Breast epithelium (tissue), 4 donors: Measurements from ENCODE around the gene ASTN1. TPM values are rescaled to one million over a fixed set of nuclear protein-coding genes. Genes with fewer than 3 reads are reported as not detected.

Experiments
- DNase-seq, 2 donors: peaks; one replicate each; pipeline ENCODE4 v3.0.0-alpha.2; 2019; ENCODE audit warnings: low spot score in 2 of 2
- H3K27ac ChIP-seq, 2 donors: fragments of 200-600 bp; sonication (generic) in 1 of 2; one replicate each; pipeline ENCODE4 v1.5.1; 2016 to 2019; ENCODE audit warnings: mild to moderate bottlenecking in 1 of 2
- H3K27me3 ChIP-seq, 2 donors: fragments of 200-600 bp; sonication (generic) in 1 of 2; one replicate each; pipeline versions ENCODE4 v1.5.1 to v1.6.0; 2017 to 2019; ENCODE audit warnings: control low read depth in 1 of 2, mild to moderate bottlenecking in 1 of 2
- H3K36me3 ChIP-seq: fragments of 200-600 bp; one replicate; pipeline ENCODE4 v1.5.1; 2019
- H3K4me1 ChIP-seq, 2 donors: fragments of 200-600 bp; sonication (generic); one replicate each; pipeline ENCODE4 v1.5.1; 2016 to 2019; ENCODE audit warnings: control low read depth in 1 of 2
- H3K4me3 ChIP-seq, 3 donors: fragments of 200-600 bp; sonication (generic); 1 replicate in 2 of 3; 2 replicates in 1 of 3; pipeline ENCODE4 v1.5.1; 2016 to 2019; ENCODE audit warnings: mild to moderate bottlenecking in 3 of 3, moderate library complexity in 2 of 3
- H3K9me3 ChIP-seq, 2 donors: fragments of 200-600 bp; sonication (generic) in 1 of 2; one replicate each; pipeline ENCODE4 v1.5.1; 2016 to 2019; ENCODE audit warnings: control low read depth in 1 of 2
- POLR2A ChIP-seq: fragments of 450-650 bp; IDR thresholded peaks from one replicate; pipeline ENCODE4 v1.6.1; 2016; ENCODE audit warnings: antibody characterized with exemption, mild to moderate bottlenecking, moderate library complexity
- POLR2AphosphoS5 ChIP-seq, 3 donors: sonication (generic); formaldehyde crosslinking; IDR thresholded peaks; one replicate each; pipeline ENCODE4 v1.6.1; 2017; ENCODE audit warnings: antibody characterized with exemption in 3 of 3
- intact Hi-C: fragments of 100-400 bp; cut with DNase I; formaldehyde crosslinking; loops from one replicate; pipeline ENCODE4 v1.15.1; 2023; ENCODE audit warnings: low total_unique reads
- total RNA-seq, 3 donors: library from RNA; depleted of rRNA; stranded (reverse); fragments of >200 nt; gene quantifications; one replicate each; pipeline ENCODE4 v1.1.0, GENCODE V29; 2016
- TF ChIP-seq, protein P1 (sequence below), 3 donors: fragments of 450-650 bp; IDR thresholded peaks; one replicate each; pipeline ENCODE4 v1.5.1; 2016 to 2017; ENCODE audit warnings: antibody characterized with exemption in 3 of 3, mild to moderate bottlenecking in 3 of 3, moderate library complexity in 3 of 3

ASTN1 gene
- total RNA-seq, 3 donors from 2014 or later = 0.16 to 1.5 (median 0.33) TPM

GRCh38 chr1:177163844-177164379 lies 600 bp downstream of the ASTN1 start:
- H3K27ac ChIP-seq = no peak overlapping the region
- intact Hi-C loops = loop anchor here (2.0 kb wide), 1 partner anchor 69 kb away; no protein-coding TSS in a partner anchor
- H3K4me1 ChIP-seq = peaks cover 0 to 7% of the 10 kb centered on the region in 2 donors
- H3K27me3 ChIP-seq = peaks cover 3 to 28% of the 10 kb centered on the region in 2 donors
- no peaks in the 10 kb centered on the region for H3K36me3 ChIP-seq
- DNase-seq = no peak
- H3K9me3 ChIP-seq = no peaks in the 10 kb centered on the region
- TF ChIP-seq POLR2A (no peak), POLR2AphosphoS5 (IDR thresholded peaks at IDR 0.05) (no peak)
- TF ChIP-seq, protein P1, sequence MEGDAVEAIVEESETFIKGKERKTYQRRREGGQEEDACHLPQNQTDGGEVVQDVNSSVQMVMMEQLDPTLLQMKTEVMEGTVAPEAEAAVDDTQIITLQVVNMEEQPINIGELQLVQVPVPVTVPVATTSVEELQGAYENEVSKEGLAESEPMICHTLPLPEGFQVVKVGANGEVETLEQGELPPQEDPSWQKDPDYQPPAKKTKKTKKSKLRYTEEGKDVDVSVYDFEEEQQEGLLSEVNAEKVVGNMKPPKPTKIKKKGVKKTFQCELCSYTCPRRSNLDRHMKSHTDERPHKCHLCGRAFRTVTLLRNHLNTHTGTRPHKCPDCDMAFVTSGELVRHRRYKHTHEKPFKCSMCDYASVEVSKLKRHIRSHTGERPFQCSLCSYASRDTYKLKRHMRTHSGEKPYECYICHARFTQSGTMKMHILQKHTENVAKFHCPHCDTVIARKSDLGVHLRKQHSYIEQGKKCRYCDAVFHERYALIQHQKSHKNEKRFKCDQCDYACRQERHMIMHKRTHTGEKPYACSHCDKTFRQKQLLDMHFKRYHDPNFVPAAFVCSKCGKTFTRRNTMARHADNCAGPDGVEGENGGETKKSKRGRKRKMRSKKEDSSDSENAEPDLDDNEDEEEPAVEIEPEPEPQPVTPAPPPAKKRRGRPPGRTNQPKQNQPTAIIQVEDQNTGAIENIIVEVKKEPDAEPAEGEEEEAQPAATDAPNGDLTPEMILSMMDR (IDR thresholded peaks at IDR 0.05) = no peak
- peak overlapping the region; percentile 17 to 72 (median 53) for H3K4me3 ChIP-seq

GRCh38 chr1:177162243-177162642 lies 2.3 kb downstream of the ASTN1 start:
- DNase-seq = no peak
- H3K27me3 ChIP-seq = peaks cover 3 to 23% of the 10 kb centered on the region in 2 donors
- peaks cover 0 to 7% of the 10 kb centered on the region in 2 donors for H3K4me1 ChIP-seq
- H3K4me3 ChIP-seq = no peak overlapping the region
- H3K9me3 ChIP-seq = no peaks in the 10 kb centered on the region
- TF ChIP-seq POLR2AphosphoS5 (IDR thresholded peaks at IDR 0.05) (no peak), POLR2A (no peak)
- TF ChIP-seq, protein P1 (IDR thresholded peaks at IDR 0.05) = no peak
- intact Hi-C loops = no loop called here
- no peak overlapping the region for H3K27ac ChIP-seq
- no peaks in the 10 kb centered on the region for H3K36me3 ChIP-seq

- TF ChIP-seq, protein P1 (IDR thresholded peaks at IDR 0.05) = no peak
- TF ChIP-seq POLR2AphosphoS5 (IDR thresholded peaks at IDR 0.05) (no peak), POLR2A (no peak)
- intact Hi-C loops = no loop called here
- no peak for DNase-seq
Measured at GRCh38 chr1:177146499-177146898, 18.0 kb downstream of the ASTN1 start.

GRCh38 chr1:177145106-177146070 lies 19.1 kb downstream of the ASTN1 start:
- no peaks in the 10 kb centered on the region for H3K36me3 ChIP-seq
- no peak for DNase-seq
- TF ChIP-seq, protein P1 (IDR thresholded peaks at IDR 0.05) = no peak
- TF ChIP-seq POLR2AphosphoS5 (IDR thresholded peaks at IDR 0.05) (no peak), POLR2A (no peak)
- H3K27me3 ChIP-seq = no peaks in the 10 kb centered on the region
- no peak overlapping the region for H3K4me3 ChIP-seq
- H3K4me1 ChIP-seq = no peaks in the 10 kb centered on the region
- H3K27ac ChIP-seq = no peak overlapping the region
- intact Hi-C loops = no loop called here
- no peaks in the 10 kb centered on the region for H3K9me3 ChIP-seq

More at GRCh38 chr1:177146499-177146898, 18.0 kb downstream of the ASTN1 start:
- H3K4me1 ChIP-seq = no peaks in the 10 kb centered on the region
- H3K9me3 ChIP-seq = no peaks in the 10 kb centered on the region
- no peak overlapping the region for H3K4me3 ChIP-seq
- H3K27ac ChIP-seq = no peak overlapping the region
- H3K36me3 ChIP-seq = no peaks in the 10 kb centered on the region
- H3K27me3 ChIP-seq = no peaks in the 10 kb centered on the region

- TF ChIP-seq, protein P1 (IDR thresholded peaks at IDR 0.05) = no peak
- TF ChIP-seq POLR2AphosphoS5 (IDR thresholded peaks at IDR 0.05) = no peak
- no peak overlapping the region for H3K27ac ChIP-seq
- intact Hi-C loops = no loop called here
- DNase-seq = no peak
- H3K4me3 ChIP-seq = no peak overlapping the region
- no peaks in the 10 kb centered on the region for H3K36me3 ChIP-seq
- no peaks in the 10 kb centered on the region for H3K4me1 ChIP-seq
- no peaks in the 10 kb centered on the region for H3K27me3 ChIP-seq
- no peaks in the 10 kb centered on the region for H3K9me3 ChIP-seq
Measured at GRCh38 chr1:177142791-177143271, 21.7 kb downstream of the ASTN1 start.
